ENCODE measurements around the gene SLC4A3. TPM values are rescaled to one million over a fixed set of nuclear protein-coding genes. Genes with fewer than 3 reads are reported as not detected.

Gene SLC4A3
- total and polyA plus RNA-seq, 2 of the 13 experiments (the other 11 are each of a cell fraction or from before 2014, with no cell fraction given) = 0.18 to 0.95 TPM

- TF ChIP-seq, protein P1, sequence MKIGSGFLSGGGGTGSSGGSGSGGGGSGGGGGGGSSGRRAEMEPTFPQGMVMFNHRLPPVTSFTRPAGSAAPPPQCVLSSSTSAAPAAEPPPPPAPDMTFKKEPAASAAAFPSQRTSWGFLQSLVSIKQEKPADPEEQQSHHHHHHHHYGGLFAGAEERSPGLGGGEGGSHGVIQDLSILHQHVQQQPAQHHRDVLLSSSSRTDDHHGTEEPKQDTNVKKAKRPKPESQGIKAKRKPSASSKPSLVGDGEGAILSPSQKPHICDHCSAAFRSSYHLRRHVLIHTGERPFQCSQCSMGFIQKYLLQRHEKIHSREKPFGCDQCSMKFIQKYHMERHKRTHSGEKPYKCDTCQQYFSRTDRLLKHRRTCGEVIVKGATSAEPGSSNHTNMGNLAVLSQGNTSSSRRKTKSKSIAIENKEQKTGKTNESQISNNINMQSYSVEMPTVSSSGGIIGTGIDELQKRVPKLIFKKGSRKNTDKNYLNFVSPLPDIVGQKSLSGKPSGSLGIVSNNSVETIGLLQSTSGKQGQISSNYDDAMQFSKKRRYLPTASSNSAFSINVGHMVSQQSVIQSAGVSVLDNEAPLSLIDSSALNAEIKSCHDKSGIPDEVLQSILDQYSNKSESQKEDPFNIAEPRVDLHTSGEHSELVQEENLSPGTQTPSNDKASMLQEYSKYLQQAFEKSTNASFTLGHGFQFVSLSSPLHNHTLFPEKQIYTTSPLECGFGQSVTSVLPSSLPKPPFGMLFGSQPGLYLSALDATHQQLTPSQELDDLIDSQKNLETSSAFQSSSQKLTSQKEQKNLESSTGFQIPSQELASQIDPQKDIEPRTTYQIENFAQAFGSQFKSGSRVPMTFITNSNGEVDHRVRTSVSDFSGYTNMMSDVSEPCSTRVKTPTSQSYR (CRISPR knock-in tag; IDR thresholded peaks at IDR 0.05; ENCODE audit: borderline replicate concordance) = no peak
- TF ChIP-seq PAWR (CRISPR knock-in tag; IDR thresholded peaks at IDR 0.05; ENCODE audit: borderline replicate concordance) (no peak), AFF4 (CRISPR knock-in tag; IDR thresholded peaks at IDR 0.05) (no peak), ZNF784 (CRISPR knock-in tag; IDR thresholded peaks at IDR 0.05; ENCODE audit: borderline replicate concordance) (no peak), CHCHD3 (CRISPR knock-in tag; IDR thresholded peaks at IDR 0.05) (no peak), NR2F1 (CRISPR knock-in tag; IDR thresholded peaks at IDR 0.05) (no peak; a peak in 1 of 4 replicates), REPIN1 (CRISPR knock-in tag; IDR thresholded peaks at IDR 0.05; ENCODE audit: borderline replicate concordance, low read depth) (no peak), PHF21A (CRISPR knock-in tag; IDR thresholded peaks at IDR 0.05) (no peak), ZNF263 (CRISPR knock-in tag; IDR thresholded peaks at IDR 0.05) (no peak), CREM (IDR thresholded peaks at IDR 0.05) (no peak), CREM (CRISPR knock-in tag; IDR thresholded peaks at IDR 0.05) (no peak), ZNF431 (CRISPR knock-in tag; IDR thresholded peaks at IDR 0.05; ENCODE audit: borderline replicate concordance, low read depth) (no peak)
- TF ChIP-seq, protein P2, sequence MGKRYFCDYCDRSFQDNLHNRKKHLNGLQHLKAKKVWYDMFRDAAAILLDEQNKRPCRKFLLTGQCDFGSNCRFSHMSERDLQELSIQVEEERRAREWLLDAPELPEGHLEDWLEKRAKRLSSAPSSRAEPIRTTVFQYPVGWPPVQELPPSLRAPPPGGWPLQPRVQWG (CRISPR knock-in tag; IDR thresholded peaks at IDR 0.05; ENCODE audit: borderline replicate concordance, low read depth) = no peak
- TF ChIP-seq, protein P3, sequence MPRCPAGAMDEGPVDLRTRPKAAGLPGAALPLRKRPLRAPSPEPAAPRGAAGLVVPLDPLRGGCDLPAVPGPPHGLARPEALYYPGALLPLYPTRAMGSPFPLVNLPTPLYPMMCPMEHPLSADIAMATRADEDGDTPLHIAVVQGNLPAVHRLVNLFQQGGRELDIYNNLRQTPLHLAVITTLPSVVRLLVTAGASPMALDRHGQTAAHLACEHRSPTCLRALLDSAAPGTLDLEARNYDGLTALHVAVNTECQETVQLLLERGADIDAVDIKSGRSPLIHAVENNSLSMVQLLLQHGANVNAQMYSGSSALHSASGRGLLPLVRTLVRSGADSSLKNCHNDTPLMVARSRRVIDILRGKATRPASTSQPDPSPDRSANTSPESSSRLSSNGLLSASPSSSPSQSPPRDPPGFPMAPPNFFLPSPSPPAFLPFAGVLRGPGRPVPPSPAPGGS (CRISPR knock-in tag; IDR thresholded peaks at IDR 0.05) = no peak
- TF ChIP-seq, protein P4, sequence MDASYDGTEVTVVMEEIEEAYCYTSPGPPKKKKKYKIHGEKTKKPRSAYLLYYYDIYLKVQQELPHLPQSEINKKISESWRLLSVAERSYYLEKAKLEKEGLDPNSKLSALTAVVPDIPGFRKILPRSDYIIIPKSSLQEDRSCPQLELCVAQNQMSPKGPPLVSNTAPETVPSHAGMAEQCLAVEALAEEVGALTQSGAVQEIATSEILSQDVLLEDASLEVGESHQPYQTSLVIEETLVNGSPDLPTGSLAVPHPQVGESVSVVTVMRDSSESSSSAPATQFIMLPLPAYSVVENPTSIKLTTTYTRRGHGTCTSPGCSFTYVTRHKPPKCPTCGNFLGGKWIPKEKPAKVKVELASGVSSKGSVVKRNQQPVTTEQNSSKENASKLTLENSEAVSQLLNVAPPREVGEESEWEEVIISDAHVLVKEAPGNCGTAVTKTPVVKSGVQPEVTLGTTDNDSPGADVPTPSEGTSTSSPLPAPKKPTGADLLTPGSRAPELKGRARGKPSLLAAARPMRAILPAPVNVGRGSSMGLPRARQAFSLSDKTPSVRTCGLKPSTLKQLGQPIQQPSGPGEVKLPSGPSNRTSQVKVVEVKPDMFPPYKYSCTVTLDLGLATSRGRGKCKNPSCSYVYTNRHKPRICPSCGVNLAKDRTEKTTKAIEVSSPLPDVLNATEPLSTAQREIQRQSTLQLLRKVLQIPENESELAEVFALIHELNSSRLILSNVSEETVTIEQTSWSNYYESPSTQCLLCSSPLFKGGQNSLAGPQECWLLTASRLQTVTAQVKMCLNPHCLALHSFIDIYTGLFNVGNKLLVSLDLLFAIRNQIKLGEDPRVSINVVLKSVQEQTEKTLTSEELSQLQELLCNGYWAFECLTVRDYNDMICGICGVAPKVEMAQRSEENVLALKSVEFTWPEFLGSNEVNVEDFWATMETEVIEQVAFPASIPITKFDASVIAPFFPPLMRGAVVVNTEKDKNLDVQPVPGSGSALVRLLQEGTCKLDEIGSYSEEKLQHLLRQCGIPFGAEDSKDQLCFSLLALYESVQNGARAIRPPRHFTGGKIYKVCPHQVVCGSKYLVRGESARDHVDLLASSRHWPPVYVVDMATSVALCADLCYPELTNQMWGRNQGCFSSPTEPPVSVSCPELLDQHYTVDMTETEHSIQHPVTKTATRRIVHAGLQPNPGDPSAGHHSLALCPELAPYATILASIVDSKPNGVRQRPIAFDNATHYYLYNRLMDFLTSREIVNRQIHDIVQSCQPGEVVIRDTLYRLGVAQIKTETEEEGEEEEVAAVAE (CRISPR knock-in tag; IDR thresholded peaks at IDR 0.05; ENCODE audit: borderline replicate concordance) = no peak
Observed at GRCh38 chr2:219596954-219597551, 30.4 kb upstream of the SLC4A3 start (continued).
